K562 treated with DMSO at 1 percent for 48 hours (cell line): ENCODE measurements around the gene TRIM77. TPM values are rescaled to one million over a fixed set of nuclear protein-coding genes. Genes with fewer than 3 reads are reported as not detected.

Experiments used
- total RNA-seq: library from RNA; unstranded; fragments of 300-600 nt; gene quantifications from 2 replicates; pipeline ENCODE4 v1.2.3, GENCODE V29; 2022; ENCODE audit warnings: low replicate concordance; ENCODE audit errors: extremely low read depth

TRIM77 gene, protein sequence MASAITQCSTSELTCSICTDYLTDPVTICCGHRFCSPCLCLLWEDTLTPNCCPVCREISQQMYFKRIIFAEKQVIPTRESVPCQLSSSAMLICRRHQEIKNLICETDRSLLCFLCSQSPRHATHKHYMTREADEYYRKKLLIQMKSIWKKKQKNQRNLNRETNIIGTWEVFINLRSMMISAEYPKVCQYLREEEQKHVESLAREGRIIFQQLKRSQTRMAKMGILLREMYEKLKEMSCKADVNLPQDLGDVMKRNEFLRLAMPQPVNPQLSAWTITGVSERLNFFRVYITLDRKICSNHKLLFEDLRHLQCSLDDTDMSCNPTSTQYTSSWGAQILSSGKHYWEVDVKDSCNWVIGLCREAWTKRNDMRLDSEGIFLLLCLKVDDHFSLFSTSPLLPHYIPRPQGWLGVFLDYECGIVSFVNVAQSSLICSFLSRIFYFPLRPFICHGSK
- total RNA-seq = not detected in 2 replicates

GRCh38 chr11:89709999-89710398, at the start of gene TRIM77:
TRIM77 (plus strand) TSS chr11:89710299; CDS start chr11:89710299, 0 bp downstream.

Other genes with a start within 250 kb of the TRIM77 start
- gene NOX4, start 218.9 kb upstream of the TRIM77 start, total RNA-seq = not detected in 2 replicates
- not detected in 2 replicates for gene TRIM49, start 98.3 kb downstream of the TRIM77 start, total RNA-seq
- gene TRIM64B, start 168.2 kb downstream of the TRIM77 start, total RNA-seq = not detected in 2 replicates
- gene TRIM49D1, start 211.9 kb downstream of the TRIM77 start, total RNA-seq = not detected in 2 replicates
- not detected in 2 replicates for gene TRIM49D2, start 213.8 kb downstream of the TRIM77 start, total RNA-seq